Measurements from ENCODE around the gene CSNK1D. TPM values are rescaled to one million over a fixed set of nuclear protein-coding genes. Genes with fewer than 3 reads are reported as not detected.
"Not testable (repeated sequence)": the region's sequence is repeated elsewhere in the genome, so short reads cannot be mapped to it uniquely, and the experiment has no call there.

Gene CSNK1D
- total RNA-seq, 4 donors from 2014 or later = 148 to 232 (median 215) TPM

- H3K4me3 ChIP-seq = no peak overlapping the region
- TF ChIP-seq POLR2A (IDR thresholded peaks at IDR 0.05) = no peak
- TF ChIP-seq, protein P1, sequence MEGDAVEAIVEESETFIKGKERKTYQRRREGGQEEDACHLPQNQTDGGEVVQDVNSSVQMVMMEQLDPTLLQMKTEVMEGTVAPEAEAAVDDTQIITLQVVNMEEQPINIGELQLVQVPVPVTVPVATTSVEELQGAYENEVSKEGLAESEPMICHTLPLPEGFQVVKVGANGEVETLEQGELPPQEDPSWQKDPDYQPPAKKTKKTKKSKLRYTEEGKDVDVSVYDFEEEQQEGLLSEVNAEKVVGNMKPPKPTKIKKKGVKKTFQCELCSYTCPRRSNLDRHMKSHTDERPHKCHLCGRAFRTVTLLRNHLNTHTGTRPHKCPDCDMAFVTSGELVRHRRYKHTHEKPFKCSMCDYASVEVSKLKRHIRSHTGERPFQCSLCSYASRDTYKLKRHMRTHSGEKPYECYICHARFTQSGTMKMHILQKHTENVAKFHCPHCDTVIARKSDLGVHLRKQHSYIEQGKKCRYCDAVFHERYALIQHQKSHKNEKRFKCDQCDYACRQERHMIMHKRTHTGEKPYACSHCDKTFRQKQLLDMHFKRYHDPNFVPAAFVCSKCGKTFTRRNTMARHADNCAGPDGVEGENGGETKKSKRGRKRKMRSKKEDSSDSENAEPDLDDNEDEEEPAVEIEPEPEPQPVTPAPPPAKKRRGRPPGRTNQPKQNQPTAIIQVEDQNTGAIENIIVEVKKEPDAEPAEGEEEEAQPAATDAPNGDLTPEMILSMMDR (IDR thresholded peaks at IDR 0.05) = no peak
- no peaks in the 10 kb centered on the region for H3K27me3 ChIP-seq
- peaks cover 0 to 7% (median 0%) of the 10 kb centered on the region in 4 donors for H3K4me1 ChIP-seq
- H3K36me3 ChIP-seq = peaks cover 0 to 8% (median 0%) of the 10 kb centered on the region in 3 donors
- H3K9me3 ChIP-seq = no peaks in the 10 kb centered on the region
- DNase-seq = no peak
- H3K27ac ChIP-seq = no peak overlapping the region
Measured at GRCh38 chr17:82194765-82195164, 78.7 kb downstream of the CSNK1D start.

- DNase-seq = peak in 2 of 3 donors; percentile 81 to 86
- peaks cover 0 to 7% (median 0%) of the 10 kb centered on the region in 4 donors for H3K4me1 ChIP-seq
- peaks cover 0 to 8% (median 0%) of the 10 kb centered on the region in 3 donors for H3K36me3 ChIP-seq
- no peaks in the 10 kb centered on the region for H3K9me3 ChIP-seq
- H3K27me3 ChIP-seq = no peaks in the 10 kb centered on the region
- peak overlapping the region in 3 of 4 donors; percentile 30 to 76 (median 75) for H3K27ac ChIP-seq
- H3K4me3 ChIP-seq = peak overlapping the region in 2 of 4 donors; percentile 5 to 18
- TF ChIP-seq, protein P1 (IDR thresholded peaks at IDR 0.05) = no peak
- peak; percentile 8 to 20 for TF ChIP-seq POLR2A (IDR thresholded peaks at IDR 0.05)
Measured at GRCh38 chr17:82193520-82194220, 79.8 kb downstream of the CSNK1D start.

DNA sequence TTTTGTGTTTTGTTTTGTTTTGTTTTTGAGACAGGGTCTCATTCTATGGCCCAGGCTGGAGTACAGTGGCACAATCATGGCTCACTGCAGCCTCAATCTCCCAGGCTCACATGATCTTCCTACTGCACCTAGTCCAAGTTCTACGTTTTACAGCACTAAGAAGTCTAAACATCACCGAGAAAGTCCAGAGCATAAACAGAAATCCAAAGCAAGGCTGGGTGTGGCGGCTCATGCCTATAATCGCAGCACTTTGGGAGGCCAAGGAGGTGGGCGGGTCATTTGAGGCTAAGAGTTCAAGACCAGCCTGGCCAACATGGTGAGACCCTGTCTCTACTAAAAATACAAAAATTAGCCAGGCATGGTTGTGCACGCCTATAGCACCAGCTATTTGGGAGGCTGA is 80.5 kb downstream of the CSNK1D start:
- H3K27ac ChIP-seq = peak overlapping the region in 3 of 4 donors; percentile 30 to 76 (median 75)
- not testable (repeated sequence) for H3K4me1 ChIP-seq, H3K9me3 ChIP-seq, H3K4me3 ChIP-seq, H3K36me3 ChIP-seq, H3K27me3 ChIP-seq, DNase-seq

Other genes with a start within 250 kb of the CSNK1D start
- gene RAC3, start 242.0 kb downstream of the CSNK1D start, total RNA-seq = 10 to 100 TPM in 2 of 4 donors, 1 to 10 TPM in 2; 4.6 to 20.6 (median 9.8) TPM
- 100 to 1,000 TPM in 2 of 4 donors, 10 to 100 TPM in 2; 68.5 to 104 (median 86.8) TPM for gene DCXR, start 236.0 kb downstream of the CSNK1D start, total RNA-seq
- 10 to 100 TPM; 42.9 to 65.7 (median 50.2) TPM for gene RFNG, start 221.9 kb downstream of the CSNK1D start, total RNA-seq
- 100 to 1,000 TPM in 1 of 4 donors, 10 to 100 TPM in 3; 69.2 to 138 (median 88.5) TPM for gene GPS1, start 221.8 kb downstream of the CSNK1D start, total RNA-seq
- 100 to 1,000 TPM in 3 of 4 donors, 10 to 100 TPM in 1; 73.6 to 207 (median 122) TPM for gene DUS1L, start 207.9 kb downstream of the CSNK1D start, total RNA-seq
- 100 to 1,000 TPM in 1 of 4 donors, 10 to 100 TPM in 3; 50.4 to 110 (median 76.5) TPM for gene FASN, start 175.5 kb downstream of the CSNK1D start, total RNA-seq
- 100 to 1,000 TPM in 2 of 4 donors, 10 to 100 TPM in 2; 28.2 to 144 (median 79.8) TPM for gene CCDC57, start 60.9 kb downstream of the CSNK1D start, total RNA-seq
- gene SLC16A3, start 44.7 kb downstream of the CSNK1D start, total RNA-seq = 10 to 100 TPM; 18.9 to 55.0 (median 35.3) TPM
- 10 to 100 TPM in 3 of 4 donors, not detected in 1; 11.6 to 15.4 (median 15.2) TPM for gene CD7, start 43.9 kb upstream of the CSNK1D start, total RNA-seq
- gene SECTM1, start 60.1 kb upstream of the CSNK1D start, total RNA-seq = 100 to 1,000 TPM in 2 of 4 donors, 10 to 100 TPM in 2; 10.7 to 258 (median 94.5) TPM
- not detected for gene TEX19, start 85.5 kb upstream of the CSNK1D start, total RNA-seq
- gene UTS2R, start 98.1 kb upstream of the CSNK1D start, total RNA-seq = not detected
- 100 to 1,000 TPM in 1 of 4 donors, 10 to 100 TPM in 3; 42.7 to 128 (median 80.5) TPM for gene HEXD, start 144.6 kb upstream of the CSNK1D start, total RNA-seq
- gene OGFOD3, start 144.9 kb upstream of the CSNK1D start, total RNA-seq = 10 to 100 TPM; 12.4 to 30.1 (median 24.0) TPM
- 100 to 1,000 TPM in 1 of 4 donors, 10 to 100 TPM in 3; 79.2 to 103 (median 88.0) TPM for gene CYBC1, start 177.1 kb upstream of the CSNK1D start, total RNA-seq
- gene NARF, start 185.0 kb upstream of the CSNK1D start, total RNA-seq = 10 to 100 TPM; 31.9 to 81.7 (median 52.0) TPM
- 10 to 100 TPM; 40.6 to 67.7 (median 61.1) TPM for gene FOXK2, start 246.0 kb upstream of the CSNK1D start, total RNA-seq